Ascending aorta (tissue), 2 donors: Measurements from ENCODE around the gene KCTD5. TPM values are rescaled to one million over a fixed set of nuclear protein-coding genes. Genes with fewer than 3 reads are reported as not detected.

ENCODE experiments used
- DNase-seq, 2 donors: peaks; one replicate each; pipeline ENCODE4 v3.0.0-alpha.2; 2019; ENCODE audit warnings: low spot score in 2 of 2
- H3K27ac ChIP-seq, 2 donors: fragments of 200-600 bp; sonication (generic); one replicate each; pipeline ENCODE4 v1.5.1; 2016 to 2017; ENCODE audit warnings: mild to moderate bottlenecking in 1 of 2
- H3K27me3 ChIP-seq: fragments of 200-600 bp; sonication (generic); one replicate; pipeline ENCODE4 v1.5.1; 2017
- H3K36me3 ChIP-seq, 2 donors: fragments of 200-600 bp; sonication (generic); one replicate each; pipeline ENCODE4 v1.5.1; 2016
- H3K4me1 ChIP-seq, 2 donors: fragments of 200-600 bp; sonication (generic); one replicate each; pipeline ENCODE4 v1.5.1; 2016 to 2017; ENCODE audit warnings: mild to moderate bottlenecking in 1 of 2
- H3K4me3 ChIP-seq, 2 donors: fragments of 200-600 bp; sonication (generic); one replicate each; pipeline ENCODE4 v1.5.1; 2016 to 2017; ENCODE audit warnings: mild to moderate bottlenecking in 1 of 2
- H3K9me3 ChIP-seq, 2 donors: fragments of 200-600 bp; sonication (generic); one replicate each; pipeline ENCODE4 v1.5.1; 2016
- CTCF ChIP-seq, 3 experiments: fragments of 200-600 bp in 2 of 3; fragments of 450-650 bp in 1 of 3; sonication (generic) in 2 of 3; IDR thresholded peaks; one replicate each; pipeline ENCODE4 v1.5.1; 2016 to 2019; ENCODE audit warnings: antibody characterized with exemption in 3 of 3, mild to moderate bottlenecking in 1 of 3, moderate library complexity in 1 of 3
- intact Hi-C: fragments of 100-400 bp; cut with DNase I; formaldehyde crosslinking; loops from one replicate; pipeline ENCODE4 v1.15.1; 2023
- total RNA-seq: library from RNA; depleted of rRNA; stranded (reverse); fragments of >200 nt; gene quantifications from one replicate; pipeline ENCODE4 v1.1.0, GENCODE V29; 2016

The KCTD5 gene
- total RNA-seq, 1 donor from 2014 or later = 10.5 TPM

GRCh38 chr16:2709588-2709984 is 27.3 kb downstream of the KCTD5 start:
- Histone ChIP-seq H3K4me3 (no peak overlapping the region), H3K9me3 (no peaks in the 10 kb centered on the region), H3K27me3 (no peaks in the 10 kb centered on the region), H3K36me3 (peaks cover 31 to 43% of the 10 kb centered on the region in 2 donors), H3K27ac (no peak overlapping the region), H3K4me1 (no peaks in the 10 kb centered on the region)
- intact Hi-C loops = no loop called here
- DNase-seq = no peak
- TF ChIP-seq CTCF (IDR thresholded peaks at IDR 0.05) = no peak

GRCh38 chr16:2710021-2710710 is 27.8 kb downstream of the KCTD5 start:
- H3K27ac ChIP-seq = no peak overlapping the region

GRCh38 chr16:2710711-2711231 is 28.4 kb downstream of the KCTD5 start:
- H3K36me3 ChIP-seq = peaks cover 21 to 31% of the 10 kb centered on the region in 2 donors
- no peak for TF ChIP-seq CTCF (IDR thresholded peaks at IDR 0.05)
- intact Hi-C loops = no loop called here
- no peaks in the 10 kb centered on the region for H3K4me1 ChIP-seq
- no peaks in the 10 kb centered on the region for H3K9me3 ChIP-seq
- H3K27ac ChIP-seq = no peak overlapping the region
- no peak for DNase-seq
- no peaks in the 10 kb centered on the region for H3K27me3 ChIP-seq
- H3K4me3 ChIP-seq = no peak overlapping the region

More at GRCh38 chr16:2710021-2710710, 27.8 kb downstream of the KCTD5 start:
- peaks cover 25 to 37% of the 10 kb centered on the region in 2 donors for H3K36me3 ChIP-seq
- TF ChIP-seq CTCF (IDR thresholded peaks at IDR 0.05) = no peak
- H3K4me3 ChIP-seq = no peak overlapping the region
- intact Hi-C loops = no loop called here
- no peak for DNase-seq
- H3K4me1 ChIP-seq = no peaks in the 10 kb centered on the region
- H3K27me3 ChIP-seq = no peaks in the 10 kb centered on the region
- no peaks in the 10 kb centered on the region for H3K9me3 ChIP-seq

- Histone ChIP-seq H3K36me3 (peaks cover 21 to 23% of the 10 kb centered on the region in 2 donors), H3K4me3 (no peak overlapping the region), H3K27ac (no peak overlapping the region), H3K4me1 (no peaks in the 10 kb centered on the region), H3K9me3 (no peaks in the 10 kb centered on the region), H3K27me3 (no peaks in the 10 kb centered on the region)
- TF ChIP-seq CTCF (IDR thresholded peaks at IDR 0.05) = no peak
- DNase-seq = no peak
- intact Hi-C loops = no loop called here
Observed at GRCh38 chr16:2711370-2712062, 29.2 kb downstream of the KCTD5 start.

- intact Hi-C loops = no loop called here
Observed at GRCh38 chr16:2712063-2712441, 29.7 kb downstream of the KCTD5 start.

More at GRCh38 chr16:2712063-2712441, 29.7 kb downstream of the KCTD5 start:
- H3K9me3 ChIP-seq = no peaks in the 10 kb centered on the region
- TF ChIP-seq CTCF (IDR thresholded peaks at IDR 0.05) = no peak
- no peak for DNase-seq
- no peak overlapping the region for H3K27ac ChIP-seq
- H3K4me3 ChIP-seq = no peak overlapping the region
- H3K27me3 ChIP-seq = no peaks in the 10 kb centered on the region
- H3K4me1 ChIP-seq = no peaks in the 10 kb centered on the region
- peaks cover 18 to 20% of the 10 kb centered on the region in 2 donors for H3K36me3 ChIP-seq
